Measurements from ENCODE around the gene ITGAV. TPM values are rescaled to one million over a fixed set of nuclear protein-coding genes. Genes with fewer than 3 reads are reported as not detected.

The ITGAV gene
- total RNA-seq, 2 experiments from 2014 or later, result 2.9 to 3.7 TPM

- H3K4me3 Mint-ChIP-seq, result no peak overlapping the region
- POLR2A ChIA-PET, result no interaction called here
Observed at GRCh38 chr2:186612026-186612425, 22.2 kb downstream of the ITGAV start.

GRCh38 chr2:186612555-186613440 lies 22.9 kb downstream of the ITGAV start:
- H3K36me3 ChIP-seq (ENCODE audit: insufficient read depth, low read length), result no peaks in the 10 kb centered on the region
- intact Hi-C loops (cut with DNase I, micrococcal nuclease), result no loop called here
- H3K9me3 ChIP-seq (ENCODE audit: control insufficient read depth in 1 of 2, insufficient read depth in 1 of 2, low read length in 2 of 2), result no peaks in the 10 kb centered on the region
- TF ChIP-seq CTCF (IDR thresholded peaks at IDR 0.05), result no peak
- Mint-ChIP-seq H3K4me3 (no peak overlapping the region), H3K27ac (no peak overlapping the region), H3K27me3 (no peaks in the 10 kb centered on the region), H3K9me3 (no peaks in the 10 kb centered on the region), H3K36me3 (ENCODE audit: low read depth) (no peaks in the 10 kb centered on the region), H3K4me1 (ENCODE audit: low read depth) (no peaks in the 10 kb centered on the region)
- no peaks in the 10 kb centered on the region for H3K4me1 ChIP-seq (ENCODE audit: insufficient read depth, low read length)
- ChIA-PET CTCF (interaction anchor here (0.7 kb wide), 1 partner anchor 16 kb away, joined by 3 read pairs; no protein-coding TSS in a partner anchor), POLR2A (interaction anchor here (1.0 kb wide), 1 partner anchor 54 kb away, joined by 3 read pairs; no protein-coding TSS in a partner anchor)
- ATAC-seq (ENCODE audit: poor library complexity) (no peak), DNase-seq (no peak)
- no peak overlapping the region for H3K4me3 ChIP-seq (ENCODE audit: low read length)
- H3K27me3 ChIP-seq (ENCODE audit: control insufficient read depth in 1 of 2, insufficient read depth in 2 of 2, low read length in 2 of 2), result no peaks in the 10 kb centered on the region
- no peak overlapping the region for H3K27ac ChIP-seq (ENCODE audit: low read depth in 1 of 2, low read length in 2 of 2)

More at GRCh38 chr2:186612026-186612425, 22.2 kb downstream of the ITGAV start:
- Histone ChIP-seq H3K27ac (ENCODE audit: low read depth in 1 of 2, low read length in 2 of 2) (no peak overlapping the region), H3K4me1 (ENCODE audit: insufficient read depth, low read length) (no peaks in the 10 kb centered on the region), H3K4me3 (ENCODE audit: low read length) (no peak overlapping the region), H3K36me3 (ENCODE audit: insufficient read depth, low read length) (no peaks in the 10 kb centered on the region), H3K9me3 (ENCODE audit: control insufficient read depth in 1 of 2, insufficient read depth in 1 of 2, low read length in 2 of 2) (no peaks in the 10 kb centered on the region), H3K27me3 (ENCODE audit: control insufficient read depth in 1 of 2, insufficient read depth in 2 of 2, low read length in 2 of 2) (no peaks in the 10 kb centered on the region)
- H3K9me3 Mint-ChIP-seq, result no peaks in the 10 kb centered on the region
- H3K4me1 Mint-ChIP-seq (ENCODE audit: low read depth), result no peaks in the 10 kb centered on the region
- intact Hi-C loops (cut with DNase I, micrococcal nuclease), result no loop called here
- H3K27ac Mint-ChIP-seq, result no peak overlapping the region
- DNase-seq (no peak), ATAC-seq (ENCODE audit: poor library complexity) (no peak)
- no peaks in the 10 kb centered on the region for H3K27me3 Mint-ChIP-seq
- TF ChIP-seq CTCF (IDR thresholded peaks at IDR 0.05), result no peak
- no peaks in the 10 kb centered on the region for H3K36me3 Mint-ChIP-seq (ENCODE audit: low read depth)
- CTCF ChIA-PET, result no interaction called here

GRCh38 chr2:186614373-186614772 lies 24.5 kb downstream of the ITGAV start:
- H3K9me3 Mint-ChIP-seq, result no peaks in the 10 kb centered on the region
- ATAC-seq (ENCODE audit: poor library complexity), result no peak
- intact Hi-C loops (cut with DNase I, micrococcal nuclease), result no loop called here
- TF ChIP-seq CTCF (IDR thresholded peaks at IDR 0.05), result no peak
- H3K4me1 Mint-ChIP-seq (ENCODE audit: low read depth), result no peaks in the 10 kb centered on the region
- no peaks in the 10 kb centered on the region for H3K27me3 Mint-ChIP-seq
- Histone ChIP-seq H3K4me1 (ENCODE audit: insufficient read depth, low read length) (no peaks in the 10 kb centered on the region), H3K36me3 (ENCODE audit: insufficient read depth, low read length) (no peaks in the 10 kb centered on the region), H3K4me3 (ENCODE audit: low read length) (no peak overlapping the region), H3K27me3 (ENCODE audit: control insufficient read depth in 1 of 2, insufficient read depth in 2 of 2, low read length in 2 of 2) (no peaks in the 10 kb centered on the region), H3K9me3 (ENCODE audit: control insufficient read depth in 1 of 2, insufficient read depth in 1 of 2, low read length in 2 of 2) (no peaks in the 10 kb centered on the region), H3K27ac (ENCODE audit: low read depth in 1 of 2, low read length in 2 of 2) (no peak overlapping the region)
- H3K36me3 Mint-ChIP-seq (ENCODE audit: low read depth), result no peaks in the 10 kb centered on the region
- ChIA-PET POLR2A (no interaction called here), CTCF (no interaction called here)
- no peak for DNase-seq
- H3K27ac Mint-ChIP-seq, result no peak overlapping the region
- H3K4me3 Mint-ChIP-seq, result no peak overlapping the region

Data from CD4-positive, alpha-beta T cell (primary cell).